Measurements from ENCODE around the gene DSC3.

DNA sequence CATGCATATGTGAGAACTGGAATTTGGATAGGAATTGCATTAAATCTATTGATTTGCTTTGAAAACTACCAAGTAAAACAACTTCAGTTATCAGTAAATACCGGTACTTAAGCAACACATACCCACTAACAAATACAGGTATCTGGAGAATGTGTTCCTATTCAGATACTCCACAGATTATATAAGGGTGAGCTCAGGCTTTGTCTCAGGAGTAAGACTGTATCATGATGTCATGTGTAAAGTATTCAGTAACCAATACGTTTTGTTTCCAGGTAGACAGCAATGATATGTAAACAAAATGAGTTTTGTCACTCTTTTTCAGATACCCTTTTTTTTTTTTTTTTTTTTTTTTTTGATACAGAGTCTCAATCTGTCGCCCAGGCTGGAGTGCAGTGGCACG, 74.8 kb downstream of the DSC3 start:
- TF ChIP-seq, protein P1, sequence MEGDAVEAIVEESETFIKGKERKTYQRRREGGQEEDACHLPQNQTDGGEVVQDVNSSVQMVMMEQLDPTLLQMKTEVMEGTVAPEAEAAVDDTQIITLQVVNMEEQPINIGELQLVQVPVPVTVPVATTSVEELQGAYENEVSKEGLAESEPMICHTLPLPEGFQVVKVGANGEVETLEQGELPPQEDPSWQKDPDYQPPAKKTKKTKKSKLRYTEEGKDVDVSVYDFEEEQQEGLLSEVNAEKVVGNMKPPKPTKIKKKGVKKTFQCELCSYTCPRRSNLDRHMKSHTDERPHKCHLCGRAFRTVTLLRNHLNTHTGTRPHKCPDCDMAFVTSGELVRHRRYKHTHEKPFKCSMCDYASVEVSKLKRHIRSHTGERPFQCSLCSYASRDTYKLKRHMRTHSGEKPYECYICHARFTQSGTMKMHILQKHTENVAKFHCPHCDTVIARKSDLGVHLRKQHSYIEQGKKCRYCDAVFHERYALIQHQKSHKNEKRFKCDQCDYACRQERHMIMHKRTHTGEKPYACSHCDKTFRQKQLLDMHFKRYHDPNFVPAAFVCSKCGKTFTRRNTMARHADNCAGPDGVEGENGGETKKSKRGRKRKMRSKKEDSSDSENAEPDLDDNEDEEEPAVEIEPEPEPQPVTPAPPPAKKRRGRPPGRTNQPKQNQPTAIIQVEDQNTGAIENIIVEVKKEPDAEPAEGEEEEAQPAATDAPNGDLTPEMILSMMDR (IDR thresholded peaks at IDR 0.05): no peak
- TF ChIP-seq POLR2A (IDR thresholded peaks at IDR 0.05): no peak

Data from thyroid gland (tissue), 4 donors.